ENCODE results near the gene SPECC1L.

DNA sequence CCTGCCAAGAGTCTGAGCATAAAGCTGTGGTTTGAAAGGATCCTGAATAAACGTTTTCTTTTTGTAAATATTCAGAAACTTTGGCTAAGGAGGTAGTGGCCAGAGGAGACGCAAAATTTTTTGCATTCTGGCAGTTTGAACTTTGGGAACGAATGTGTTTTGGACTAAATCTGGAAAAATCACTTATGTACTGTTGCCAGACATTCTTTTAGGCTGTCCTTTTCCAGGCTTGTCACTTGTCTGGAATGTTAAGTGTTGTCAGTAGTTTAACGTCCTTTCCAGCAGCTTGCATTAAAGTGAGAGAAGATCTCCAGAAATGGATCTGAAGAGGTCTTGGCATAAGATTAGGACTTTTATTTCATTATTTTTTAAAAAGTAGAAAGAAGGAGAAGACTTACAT lies 18.5 kb downstream of the SPECC1L start:
- TF ChIP-seq EZH2phosphoT487 (IDR thresholded peaks at IDR 0.05; ENCODE audit: insufficient read depth, low read depth) (no peak), EZH2 (IDR thresholded peaks at IDR 0.05; ENCODE audit: insufficient read depth, poor library complexity, severe bottlenecking) (no peak)

Measured in GM23248 (cell line).